ENCODE results near the gene CEACAM21.

The CEACAM21 gene

GRCh38 chr19:41542622-41543021, 33.3 kb upstream of the CEACAM21 start:
- Histone ChIP-seq H3K36me3 (replicated peaks) (no peaks in the 10 kb centered on the region), H3K4me3 (no peak overlapping the region), H3K9me3 (no peaks in the 10 kb centered on the region), H3K4me1 (no peaks in the 10 kb centered on the region), H3K27me3 (ENCODE audit: low read depth) (peaks cover 10% of the 10 kb centered on the region)
- in situ Hi-C loops (cut with MboI; ENCODE audit: low sequenced_read_pairs) = no loop called here
- no peak for DNase-seq (ENCODE audit: low spot score in 2 of 2)

DNA sequence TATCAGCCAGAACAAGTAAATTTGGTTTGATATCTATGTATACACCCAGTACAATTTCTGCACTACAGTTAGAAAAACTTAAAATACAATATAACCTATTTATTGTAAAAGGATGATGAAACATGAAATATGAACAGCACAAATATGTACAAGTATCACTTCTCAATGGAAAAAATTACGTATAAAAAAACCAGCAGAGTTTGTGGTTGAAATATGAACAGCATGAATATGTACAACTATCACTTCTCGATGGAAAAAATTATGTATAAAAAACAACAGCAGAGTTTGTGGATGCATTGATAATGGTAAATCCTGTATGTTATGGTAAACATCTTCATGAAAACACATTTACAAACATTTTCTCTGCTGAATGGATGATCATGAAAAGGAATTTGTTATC, 32.4 kb upstream of the CEACAM21 start:
- H3K27me3 ChIP-seq (ENCODE audit: low read depth) = peaks cover 14% of the 10 kb centered on the region
- no peak for DNase-seq (ENCODE audit: low spot score in 2 of 2)
- in situ Hi-C loops (cut with MboI; ENCODE audit: low sequenced_read_pairs) = no loop called here
- no peak overlapping the region for H3K4me3 ChIP-seq
- H3K4me1 ChIP-seq = no peaks in the 10 kb centered on the region
- H3K9me3 ChIP-seq = no peaks in the 10 kb centered on the region
- H3K36me3 ChIP-seq (replicated peaks) = no peaks in the 10 kb centered on the region

DNA sequence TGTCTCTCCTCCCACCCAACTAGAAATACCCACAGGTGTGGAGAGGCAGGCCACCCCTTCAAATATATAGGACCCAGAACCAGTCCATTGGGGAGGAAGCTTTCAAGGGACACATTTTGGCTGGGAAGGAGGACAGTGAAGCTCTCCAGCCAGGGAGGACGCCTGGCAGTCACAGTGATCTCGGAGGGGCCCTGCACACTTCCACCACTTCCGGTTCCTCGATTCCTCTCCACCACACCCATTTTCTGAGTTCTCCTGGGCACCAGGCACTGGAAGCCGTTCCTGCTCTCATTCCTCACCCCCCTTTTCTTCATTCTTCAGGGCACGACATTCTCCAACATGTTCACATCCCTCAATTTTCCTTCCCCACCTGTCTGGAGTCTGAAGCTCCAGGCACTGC, 30.4 kb upstream of the CEACAM21 start:
- H3K9me3 ChIP-seq = no peaks in the 10 kb centered on the region
- H3K27me3 ChIP-seq (ENCODE audit: low read depth) = peaks cover 28% of the 10 kb centered on the region
- H3K4me1 ChIP-seq = no peaks in the 10 kb centered on the region
- no peaks in the 10 kb centered on the region for H3K36me3 ChIP-seq (replicated peaks)
- no peak overlapping the region for H3K4me3 ChIP-seq
- in situ Hi-C loops (cut with MboI; ENCODE audit: low sequenced_read_pairs) = no loop called here
- no peak for DNase-seq (ENCODE audit: low spot score in 2 of 2)

DNA sequence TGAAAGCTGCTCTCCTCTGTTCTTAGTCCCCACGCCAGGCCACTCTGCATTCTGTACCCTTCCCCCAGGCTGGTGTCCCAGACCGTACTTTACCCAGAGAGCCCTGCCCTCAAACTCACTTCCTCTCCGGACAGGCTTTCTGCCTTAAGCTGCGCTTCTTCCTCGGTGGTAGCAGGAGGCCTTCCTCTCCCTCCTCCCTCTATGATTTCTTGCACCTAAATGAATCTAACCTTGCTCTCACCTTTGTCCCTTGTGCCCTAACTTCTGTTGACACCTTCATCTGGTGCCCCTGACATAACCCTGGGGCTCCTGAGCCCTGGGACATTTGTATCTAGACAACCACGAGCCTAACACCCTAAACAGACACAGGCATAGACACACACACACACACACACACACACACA, 29.6 kb upstream of the CEACAM21 start:
- Histone ChIP-seq H3K27me3 (ENCODE audit: low read depth) (peaks cover 28% of the 10 kb centered on the region), H3K36me3 (replicated peaks) (no peaks in the 10 kb centered on the region), H3K4me1 (no peaks in the 10 kb centered on the region), H3K9me3 (no peaks in the 10 kb centered on the region), H3K4me3 (no peak overlapping the region)
- DNase-seq (ENCODE audit: low spot score in 2 of 2) = no peak
- in situ Hi-C loops (cut with MboI; ENCODE audit: low sequenced_read_pairs) = no loop called here

DNA sequence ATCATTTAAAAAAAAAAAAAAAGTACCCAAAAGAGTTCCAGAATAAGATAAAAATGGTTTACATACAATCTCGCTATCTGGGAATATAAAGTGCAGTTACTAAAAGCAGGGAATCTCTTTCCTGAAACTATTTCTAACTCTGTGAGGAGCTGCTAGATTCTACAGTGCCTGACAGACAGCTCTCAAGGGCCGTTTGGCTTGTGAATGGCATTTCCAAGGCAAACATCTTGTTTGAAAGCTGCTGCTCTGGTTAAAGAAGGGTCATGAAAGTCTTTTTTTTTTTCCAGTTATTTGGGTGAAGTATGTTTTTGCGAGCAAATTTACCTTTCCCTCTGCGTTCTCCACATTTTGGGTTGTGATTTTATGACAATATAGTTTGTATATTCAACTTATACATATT, 29.0 kb upstream of the CEACAM21 start:
- no peaks in the 10 kb centered on the region for H3K36me3 ChIP-seq (replicated peaks)
- H3K27me3 ChIP-seq (ENCODE audit: low read depth) = peaks cover 28% of the 10 kb centered on the region
- in situ Hi-C loops (cut with MboI; ENCODE audit: low sequenced_read_pairs) = no loop called here
- H3K4me3 ChIP-seq = no peak overlapping the region
- DNase-seq (ENCODE audit: low spot score in 2 of 2) = no peak
- H3K9me3 ChIP-seq = no peaks in the 10 kb centered on the region
- no peaks in the 10 kb centered on the region for H3K4me1 ChIP-seq

GRCh38 chr19:41547569-41547968, 28.4 kb upstream of the CEACAM21 start:
- no peaks in the 10 kb centered on the region for H3K4me1 ChIP-seq
- in situ Hi-C loops (cut with MboI; ENCODE audit: low sequenced_read_pairs) = no loop called here
- DNase-seq (ENCODE audit: low spot score in 2 of 2) = no peak
- no peak overlapping the region for H3K4me3 ChIP-seq
- H3K36me3 ChIP-seq (replicated peaks) = no peaks in the 10 kb centered on the region
- H3K9me3 ChIP-seq = no peaks in the 10 kb centered on the region
- H3K27me3 ChIP-seq (ENCODE audit: low read depth) = peaks cover 30% of the 10 kb centered on the region

DNA sequence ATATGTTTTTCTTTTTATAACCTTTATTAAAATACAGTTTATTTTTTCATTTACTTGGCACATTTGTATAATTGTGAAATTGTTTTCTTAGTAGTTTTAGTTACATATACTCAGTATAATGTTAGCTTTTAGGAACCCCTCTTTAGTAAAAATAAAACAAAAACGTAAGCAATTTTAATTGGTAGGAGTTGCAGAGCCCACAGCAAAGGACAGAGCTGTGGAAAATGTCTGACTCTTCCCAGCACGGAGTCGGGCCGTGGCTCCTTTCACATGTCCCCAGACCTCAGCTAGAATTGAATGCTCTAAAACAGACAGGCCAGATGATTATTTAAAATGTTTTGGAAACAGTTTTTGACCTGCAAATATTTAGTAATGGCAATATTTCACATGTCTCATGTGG, 27.9 kb upstream of the CEACAM21 start:
- no peaks in the 10 kb centered on the region for H3K36me3 ChIP-seq (replicated peaks)
- peaks cover 34% of the 10 kb centered on the region for H3K27me3 ChIP-seq (ENCODE audit: low read depth)
- H3K4me3 ChIP-seq = no peak overlapping the region
- H3K9me3 ChIP-seq = no peaks in the 10 kb centered on the region
- DNase-seq (ENCODE audit: low spot score in 2 of 2) = no peak
- in situ Hi-C loops (cut with MboI; ENCODE audit: low sequenced_read_pairs) = no loop called here
- no peaks in the 10 kb centered on the region for H3K4me1 ChIP-seq

DNA sequence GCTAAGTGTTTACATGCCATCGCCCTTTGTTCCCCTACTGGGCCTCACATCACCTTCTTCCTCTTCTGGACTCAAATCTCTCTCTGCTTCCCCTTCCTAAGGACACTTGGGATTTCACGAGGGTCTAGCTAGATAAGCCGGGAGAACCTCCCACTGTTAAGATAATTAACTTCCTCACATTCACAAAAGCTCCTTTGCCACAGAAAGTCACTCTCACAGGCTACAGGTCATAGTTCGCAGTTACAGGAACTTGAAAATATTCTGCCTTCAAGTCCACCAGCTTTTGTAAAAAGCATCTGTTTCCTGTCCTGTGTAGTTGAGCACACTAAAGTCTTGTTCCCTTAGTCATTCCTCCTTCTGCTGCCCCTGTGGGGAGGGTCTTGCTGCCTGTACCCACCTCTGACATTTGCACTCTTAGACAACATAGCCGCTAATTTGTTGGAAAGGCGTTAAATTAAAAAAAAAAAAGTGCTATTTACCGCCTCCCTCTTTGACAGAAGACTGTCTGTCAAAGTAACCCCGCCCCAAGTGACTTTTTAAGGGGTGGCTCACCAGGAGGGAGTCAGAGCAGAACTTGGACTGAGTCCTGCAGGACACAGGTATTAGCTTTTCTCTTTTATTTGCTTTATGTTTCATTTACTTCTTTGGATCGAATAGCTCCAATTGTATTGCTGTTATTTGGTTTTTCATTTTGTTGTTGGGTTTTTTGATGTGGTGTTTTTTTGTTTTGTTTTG, 26.8 kb upstream of the CEACAM21 start:
- H3K36me3 ChIP-seq (replicated peaks) = no peaks in the 10 kb centered on the region
- H3K27me3 ChIP-seq (ENCODE audit: low read depth) = peaks cover 44% of the 10 kb centered on the region
- no peaks in the 10 kb centered on the region for H3K4me1 ChIP-seq
- in situ Hi-C loops (cut with MboI; ENCODE audit: low sequenced_read_pairs) = no loop called here
- H3K4me3 ChIP-seq = no peak overlapping the region
- H3K9me3 ChIP-seq = no peaks in the 10 kb centered on the region
- DNase-seq (ENCODE audit: low spot score in 2 of 2) = no peak

GRCh38 chr19:41549884-41550283, 26.1 kb upstream of the CEACAM21 start:
- Histone ChIP-seq H3K4me1 (no peaks in the 10 kb centered on the region), H3K4me3 (no peak overlapping the region)
- in situ Hi-C loops (cut with MboI; ENCODE audit: low sequenced_read_pairs) = no loop called here

GRCh38 chr19:41551212-41551610, 24.8 kb upstream of the CEACAM21 start:
- Histone ChIP-seq H3K9me3 (no peaks in the 10 kb centered on the region), H3K4me3 (no peak overlapping the region), H3K27me3 (ENCODE audit: low read depth) (peaks cover 56% of the 10 kb centered on the region), H3K36me3 (replicated peaks) (no peaks in the 10 kb centered on the region), H3K4me1 (no peaks in the 10 kb centered on the region)
- no peak for DNase-seq (ENCODE audit: low spot score in 2 of 2)
- in situ Hi-C loops (cut with MboI; ENCODE audit: low sequenced_read_pairs) = no loop called here

More at GRCh38 chr19:41549884-41550283, 26.1 kb upstream of the CEACAM21 start:
- peaks cover 48% of the 10 kb centered on the region for H3K27me3 ChIP-seq (ENCODE audit: low read depth)
- no peak for DNase-seq (ENCODE audit: low spot score in 2 of 2)
- H3K9me3 ChIP-seq = no peaks in the 10 kb centered on the region
- H3K36me3 ChIP-seq (replicated peaks) = no peaks in the 10 kb centered on the region

DNA sequence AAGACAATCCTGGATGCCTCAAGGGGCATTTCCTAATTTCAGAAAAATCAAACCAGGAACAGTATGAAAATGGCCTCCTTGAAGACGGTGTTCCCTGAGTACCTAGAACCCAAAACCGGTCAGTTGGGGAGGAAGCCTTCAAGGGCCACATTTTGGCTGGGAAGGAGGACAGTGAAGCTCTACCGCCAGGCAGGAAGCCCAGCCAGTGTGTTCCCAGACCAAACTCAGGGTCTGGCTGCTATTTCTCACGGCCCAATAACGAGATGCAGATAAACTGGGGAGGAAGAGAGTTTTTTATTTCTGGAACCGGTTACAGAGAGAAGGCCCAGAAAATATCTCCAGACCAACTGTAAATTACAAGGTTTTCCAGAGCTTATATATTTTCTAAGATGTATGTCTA, 24.3 kb upstream of the CEACAM21 start:
- H3K27me3 ChIP-seq (ENCODE audit: low read depth) = peaks cover 53% of the 10 kb centered on the region
- DNase-seq (ENCODE audit: low spot score in 2 of 2) = no peak
- H3K36me3 ChIP-seq (replicated peaks) = no peaks in the 10 kb centered on the region
- no peak overlapping the region for H3K4me3 ChIP-seq
- H3K9me3 ChIP-seq = no peaks in the 10 kb centered on the region
- in situ Hi-C loops (cut with MboI; ENCODE audit: low sequenced_read_pairs) = no loop called here
- H3K4me1 ChIP-seq = no peaks in the 10 kb centered on the region

DNA sequence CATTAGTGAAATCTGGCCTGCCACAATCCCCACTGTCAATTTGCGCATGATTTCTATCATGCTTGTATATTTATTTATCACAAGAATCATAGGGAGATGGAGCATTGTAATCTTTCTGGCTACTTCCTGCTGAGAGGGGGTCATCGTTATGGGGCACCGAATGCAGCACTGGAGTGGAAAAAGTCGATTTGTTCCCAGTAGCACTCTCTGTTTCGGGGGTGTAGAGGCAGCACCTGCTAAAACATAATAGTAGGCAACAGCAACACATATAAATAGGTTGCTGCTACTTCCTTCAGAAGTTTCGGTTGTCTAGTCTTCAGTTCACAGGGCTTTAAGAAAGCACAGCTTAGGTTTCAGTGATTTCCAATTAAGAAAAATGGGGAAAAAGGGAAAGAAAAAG, 23.4 kb upstream of the CEACAM21 start:
- H3K4me3 ChIP-seq = no peak overlapping the region
- no peak for DNase-seq (ENCODE audit: low spot score in 2 of 2)

DNA sequence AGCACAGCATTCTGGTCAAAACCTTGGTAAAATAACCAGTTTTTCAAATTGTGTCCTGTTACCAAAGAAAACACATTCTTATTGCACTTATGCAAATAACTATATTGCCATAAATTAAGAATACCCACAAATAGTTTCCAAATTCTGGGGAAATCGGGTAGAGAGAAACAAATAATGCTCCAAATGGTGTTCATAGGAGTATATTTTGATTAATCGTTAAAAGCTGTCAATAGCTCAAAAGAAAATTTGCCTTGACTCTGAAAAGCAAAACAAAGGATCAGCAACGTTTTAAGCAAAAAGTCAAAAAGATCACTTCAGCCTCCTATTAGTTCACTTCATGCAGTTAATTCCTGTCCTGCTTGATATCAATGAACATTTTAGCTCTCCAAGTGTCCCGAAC, 22.2 kb upstream of the CEACAM21 start:
- Histone ChIP-seq H3K9me3 (no peaks in the 10 kb centered on the region), H3K4me1 (no peaks in the 10 kb centered on the region), H3K36me3 (replicated peaks) (no peaks in the 10 kb centered on the region), H3K4me3 (no peak overlapping the region), H3K27me3 (ENCODE audit: low read depth) (peaks cover 46% of the 10 kb centered on the region)
- no peak for DNase-seq (ENCODE audit: low spot score in 2 of 2)
- in situ Hi-C loops (cut with MboI; ENCODE audit: low sequenced_read_pairs) = no loop called here

More for the DNA sequence above, 23.4 kb upstream of the CEACAM21 start:
- no peaks in the 10 kb centered on the region for H3K4me1 ChIP-seq
- no peaks in the 10 kb centered on the region for H3K36me3 ChIP-seq (replicated peaks)
- peaks cover 50% of the 10 kb centered on the region for H3K27me3 ChIP-seq (ENCODE audit: low read depth)
- H3K9me3 ChIP-seq = no peaks in the 10 kb centered on the region
- in situ Hi-C loops (cut with MboI; ENCODE audit: low sequenced_read_pairs) = no loop called here

DNA sequence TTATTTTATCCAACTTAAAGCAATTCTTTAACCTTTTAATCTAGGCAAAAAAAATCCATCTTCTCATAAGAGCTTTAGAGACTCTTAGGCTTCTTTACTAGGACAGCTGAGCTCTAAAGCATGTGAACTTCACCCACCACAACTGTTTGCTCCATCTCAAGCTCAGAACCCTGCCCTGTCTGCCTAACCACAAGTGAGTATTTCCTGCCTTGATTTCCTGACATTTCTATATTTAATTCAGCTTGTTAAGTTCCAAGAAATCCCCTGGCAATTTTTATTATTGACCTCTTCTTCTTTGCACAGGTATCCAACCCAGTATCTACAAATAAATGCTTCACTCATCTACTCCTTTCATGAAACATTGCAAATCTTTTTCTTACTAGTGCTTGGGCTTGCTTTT, 21.1 kb upstream of the CEACAM21 start:
- Histone ChIP-seq H3K27me3 (ENCODE audit: low read depth) (peaks cover 38% of the 10 kb centered on the region), H3K9me3 (no peaks in the 10 kb centered on the region), H3K36me3 (replicated peaks) (no peaks in the 10 kb centered on the region), H3K4me1 (no peaks in the 10 kb centered on the region), H3K4me3 (no peak overlapping the region)
- DNase-seq (ENCODE audit: low spot score in 2 of 2) = no peak
- in situ Hi-C loops (cut with MboI; ENCODE audit: low sequenced_read_pairs) = no loop called here

GRCh38 chr19:41555748-41556147, 20.2 kb upstream of the CEACAM21 start:
- Histone ChIP-seq H3K27me3 (ENCODE audit: low read depth) (peaks cover 33% of the 10 kb centered on the region), H3K4me3 (no peak overlapping the region), H3K36me3 (replicated peaks) (no peaks in the 10 kb centered on the region), H3K4me1 (no peaks in the 10 kb centered on the region), H3K9me3 (no peaks in the 10 kb centered on the region)
- DNase-seq (ENCODE audit: low spot score in 2 of 2) = no peak
- in situ Hi-C loops (cut with MboI; ENCODE audit: low sequenced_read_pairs) = no loop called here

All from HAP-1 (cell line).